H1 (cell line): Measurements from ENCODE around the gene FOXN3. TPM values are rescaled to one million over a fixed set of nuclear protein-coding genes. Genes with fewer than 3 reads are reported as not detected.

Experiments used
- MAFK ChIP-seq: IDR thresholded peaks from 2 replicates; pipeline ENCODE4 v1.6.1; 2012; ENCODE audit warnings: low read depth, mild to moderate bottlenecking, improper control_type of control experiment, low read length
- polyA plus RNA-seq, 7 experiments: library from polyadenylated mRNA; depleted of rRNA in 3 of 7; stranded (reverse) in 5 of 7; unstranded in 2 of 7; fragments of >200 nt in 5 of 7; fragments of 200-250 nt in 2 of 7; gene quantifications; 1 replicate in 5 of 7; 2 replicates in 1 of 7; 4 replicates in 1 of 7; pipeline versions ENCODE4 v1.2.1 to v1.2.3, GENCODE V29; 2011 to 2013; ENCODE audit warnings: missing spikeins in 2 of 7, mixed read lengths in 2 of 7
- total RNA-seq: library from RNA; stranded (reverse); fragmentation: NEBNext Ultra II Directional; extraction: Animal tissue kit (Norgen Biotek cat#: 25700); gene quantifications from 2 replicates; pipeline ENCODE4 v1.2.1, GENCODE V29; 2021

Gene FOXN3
- total and polyA plus RNA-seq, 2 of the 8 experiments (the other 6 are each of a cell fraction or from before 2014, with no cell fraction given): 52.6 to 178 TPM

DNA sequence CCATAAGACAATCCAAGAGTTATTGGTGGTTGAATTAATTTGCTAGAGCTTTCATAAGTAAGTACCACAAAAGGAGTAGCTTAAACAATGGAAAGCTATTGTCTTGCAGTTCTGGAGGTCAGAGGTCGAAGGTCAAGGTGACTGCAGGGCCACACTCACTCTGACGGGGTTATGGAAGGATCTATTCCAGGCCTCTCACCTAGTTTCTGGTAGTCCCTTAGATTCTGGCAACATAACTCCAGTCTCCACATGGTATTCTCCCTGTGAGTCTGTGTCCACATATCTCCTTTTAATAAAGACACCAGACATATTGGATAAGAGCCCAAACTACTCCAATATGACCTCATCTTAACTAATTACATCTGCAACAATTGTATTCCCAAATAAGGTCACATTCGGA, 273.4 kb downstream of the FOXN3 start (continued):
- no peak for TF ChIP-seq MAFK
